ENCODE measurements around the gene HACL1.

- TF ChIP-seq CTCF (IDR thresholded peaks at IDR 0.05; ENCODE audit: extremely low read depth in 1 of 2, insufficient read depth in 1 of 2, low read depth in 1 of 2, low read length in 2 of 2), result no peak
- TF ChIP-seq FOS (IDR thresholded peaks at IDR 0.05; ENCODE audit: borderline replicate concordance, insufficient read depth, low read length), result no peak
Observed at GRCh38 chr3:15592968-15593367, 8.4 kb downstream of the HACL1 start.
